Osteocyte (in vitro differentiated cells): Measurements from ENCODE around the gene TMEM44. TPM values are rescaled to one million over a fixed set of nuclear protein-coding genes. Genes with fewer than 3 reads are reported as not detected.

Experiments used
- DNase-seq: peaks from one replicate; pipeline ENCODE4 v3.0.0; 2021; ENCODE audit warnings: mixed read lengths; ENCODE audit not compliant: unreplicated experiment; ENCODE audit errors: extremely low spot score
- H3K27ac Mint-ChIP-seq: one replicate; pipeline ENCODE4 v1.8.0; 2021; ENCODE audit warnings: mild to moderate bottlenecking, mixed read lengths; ENCODE audit not compliant: unreplicated experiment
- H3K27me3 Mint-ChIP-seq: one replicate; pipeline ENCODE4 v1.8.0; 2021; ENCODE audit warnings: mixed read lengths; ENCODE audit not compliant: unreplicated experiment
- H3K36me3 Mint-ChIP-seq: one replicate; pipeline ENCODE4 v1.8.0; 2021; ENCODE audit warnings: mixed read lengths; ENCODE audit not compliant: unreplicated experiment
- H3K4me1 Mint-ChIP-seq: one replicate; pipeline ENCODE4 v1.8.0; 2021; ENCODE audit warnings: mixed read lengths; ENCODE audit not compliant: unreplicated experiment
- H3K4me3 Mint-ChIP-seq: one replicate; pipeline ENCODE4 v1.8.0; 2021; ENCODE audit warnings: mild to moderate bottlenecking, moderate library complexity, mixed read lengths; ENCODE audit not compliant: unreplicated experiment
- H3K9me3 Mint-ChIP-seq: one replicate; pipeline ENCODE4 v1.8.0; 2021; ENCODE audit warnings: mixed read lengths; ENCODE audit not compliant: unreplicated experiment
- total RNA-seq: library from RNA; stranded (reverse); gene quantifications from 2 replicates; pipeline ENCODE4 v1.2.1, GENCODE V29; 2021
- TF ChIP-seq, protein P1 (sequence below): fragments of 200-600 bp; sonication (generic); IDR thresholded peaks from 2 replicates; pipeline ENCODE4 v1.5.0; 2021; ENCODE audit warnings: antibody characterized with exemption, mild to moderate bottlenecking, moderate library complexity

TMEM44 gene
- total RNA-seq, 1 donor from 2014 or later: 27.9 TPM

DNA sequence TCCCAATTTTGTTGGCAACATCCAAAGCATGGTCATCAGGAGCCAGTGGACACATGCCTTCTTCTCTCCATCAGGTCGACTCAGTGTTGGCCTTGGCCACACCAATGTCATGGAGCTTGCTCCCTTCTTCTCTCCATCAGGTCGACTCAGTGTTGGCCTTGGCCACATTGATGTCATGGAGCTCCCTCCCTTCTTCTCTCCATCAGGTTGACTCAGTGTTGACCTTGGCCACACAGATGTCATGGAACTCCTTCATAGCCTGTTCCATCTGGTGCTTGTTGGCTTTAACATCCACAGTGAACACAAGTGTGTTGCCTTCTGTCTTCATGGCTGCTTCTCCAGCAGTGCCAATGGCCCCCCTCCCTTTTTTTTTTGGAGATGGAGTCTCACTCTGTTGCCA lies 70.2 kb downstream of the TMEM44 start:
- Mint-ChIP-seq H3K4me3 (no peak overlapping the region), H3K27me3 (no peaks in the 10 kb centered on the region), H3K36me3 (no peaks in the 10 kb centered on the region), H3K9me3 (no peaks in the 10 kb centered on the region), H3K27ac (no peak overlapping the region), H3K4me1 (peaks cover 21% of the 10 kb centered on the region)
- TF ChIP-seq, protein P1, sequence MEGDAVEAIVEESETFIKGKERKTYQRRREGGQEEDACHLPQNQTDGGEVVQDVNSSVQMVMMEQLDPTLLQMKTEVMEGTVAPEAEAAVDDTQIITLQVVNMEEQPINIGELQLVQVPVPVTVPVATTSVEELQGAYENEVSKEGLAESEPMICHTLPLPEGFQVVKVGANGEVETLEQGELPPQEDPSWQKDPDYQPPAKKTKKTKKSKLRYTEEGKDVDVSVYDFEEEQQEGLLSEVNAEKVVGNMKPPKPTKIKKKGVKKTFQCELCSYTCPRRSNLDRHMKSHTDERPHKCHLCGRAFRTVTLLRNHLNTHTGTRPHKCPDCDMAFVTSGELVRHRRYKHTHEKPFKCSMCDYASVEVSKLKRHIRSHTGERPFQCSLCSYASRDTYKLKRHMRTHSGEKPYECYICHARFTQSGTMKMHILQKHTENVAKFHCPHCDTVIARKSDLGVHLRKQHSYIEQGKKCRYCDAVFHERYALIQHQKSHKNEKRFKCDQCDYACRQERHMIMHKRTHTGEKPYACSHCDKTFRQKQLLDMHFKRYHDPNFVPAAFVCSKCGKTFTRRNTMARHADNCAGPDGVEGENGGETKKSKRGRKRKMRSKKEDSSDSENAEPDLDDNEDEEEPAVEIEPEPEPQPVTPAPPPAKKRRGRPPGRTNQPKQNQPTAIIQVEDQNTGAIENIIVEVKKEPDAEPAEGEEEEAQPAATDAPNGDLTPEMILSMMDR: no peak
- no peak for DNase-seq

DNA sequence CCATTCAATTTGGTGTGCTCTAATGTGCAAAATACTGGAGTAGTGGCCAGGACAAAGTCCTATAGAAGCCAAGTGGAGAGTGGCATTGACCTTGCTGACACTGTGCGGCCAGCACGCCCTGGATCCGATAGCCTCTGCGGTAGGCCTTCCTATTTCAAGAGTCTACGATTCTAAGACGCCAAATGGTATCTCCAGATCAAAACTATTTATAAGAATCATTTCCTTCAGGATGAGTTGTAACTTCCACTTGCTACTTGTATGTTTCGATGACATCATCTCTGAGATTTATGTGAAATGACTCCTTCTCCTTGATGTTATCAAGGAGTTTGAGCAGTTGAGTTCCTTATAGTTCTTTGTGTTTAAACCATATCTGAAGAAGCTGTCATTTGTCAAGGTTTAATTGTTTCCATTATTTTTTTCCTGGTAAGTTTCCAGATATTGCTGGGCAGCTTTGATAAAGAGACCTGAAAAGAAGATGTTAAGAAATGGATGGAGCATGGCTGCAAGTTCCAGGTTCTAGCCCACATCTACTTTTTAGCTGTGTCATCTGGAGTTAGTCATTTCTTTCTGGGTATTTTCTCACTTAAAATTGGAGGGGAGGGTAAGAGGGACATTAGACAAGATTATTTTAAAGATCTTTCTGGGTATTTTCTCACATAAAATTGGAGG lies 71.8 kb downstream of the TMEM44 start:
- H3K27ac Mint-ChIP-seq: no peak overlapping the region
- no peaks in the 10 kb centered on the region for H3K9me3 Mint-ChIP-seq
- no peak overlapping the region for H3K4me3 Mint-ChIP-seq
- H3K27me3 Mint-ChIP-seq: no peaks in the 10 kb centered on the region
- peaks cover 18% of the 10 kb centered on the region for H3K4me1 Mint-ChIP-seq
- DNase-seq: no peak
- no peaks in the 10 kb centered on the region for H3K36me3 Mint-ChIP-seq
- TF ChIP-seq, protein P1: no peak

DNA sequence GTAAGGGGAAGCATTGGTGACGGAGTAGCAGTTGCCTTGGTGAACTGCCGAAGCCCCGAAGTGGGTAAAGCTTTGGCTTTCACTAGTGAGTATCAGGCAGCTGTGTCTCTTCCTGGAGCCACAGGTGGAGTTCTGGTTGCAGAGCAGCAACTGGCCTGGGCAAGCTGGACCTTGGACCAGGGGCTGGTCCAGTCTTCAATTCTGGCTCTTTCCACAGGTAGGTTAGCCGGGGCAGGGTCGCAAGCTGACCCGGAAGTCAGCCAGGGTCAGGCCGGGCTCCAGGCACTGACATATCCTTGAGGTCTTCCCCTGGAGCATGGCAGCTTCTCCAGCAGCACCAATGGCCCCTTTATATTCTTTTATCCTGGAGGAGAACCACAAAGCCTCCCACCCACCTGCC lies 73.2 kb downstream of the TMEM44 start:
- DNase-seq: no peak
- TF ChIP-seq, protein P1: no peak
- Mint-ChIP-seq H3K4me3 (no peak overlapping the region), H3K4me1 (peaks cover 11% of the 10 kb centered on the region), H3K27ac (no peak overlapping the region), H3K27me3 (no peaks in the 10 kb centered on the region), H3K36me3 (no peaks in the 10 kb centered on the region), H3K9me3 (no peaks in the 10 kb centered on the region)

DNA sequence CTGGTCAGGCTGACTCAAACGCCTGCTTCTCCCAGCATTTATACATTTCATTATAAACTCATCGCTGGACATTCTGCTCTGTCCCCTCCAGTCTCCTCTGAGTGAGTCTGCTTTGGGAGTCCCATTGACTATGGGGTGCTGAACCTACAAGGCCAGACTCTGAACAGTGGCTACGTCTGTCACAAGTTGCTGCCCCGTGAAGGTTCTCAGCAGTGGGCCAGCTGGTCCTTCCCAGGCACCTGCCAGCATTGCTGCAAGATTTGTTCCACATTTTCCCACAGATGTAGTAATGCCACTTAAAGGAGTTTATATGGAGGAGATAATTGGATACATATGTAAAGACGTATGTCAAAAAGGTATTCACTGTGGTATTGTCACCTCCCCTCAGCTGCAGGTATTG lies 73.7 kb downstream of the TMEM44 start:
- H3K36me3 Mint-ChIP-seq: no peaks in the 10 kb centered on the region
- DNase-seq: no peak
- H3K4me3 Mint-ChIP-seq: no peak overlapping the region
- TF ChIP-seq, protein P1: no peak
- no peaks in the 10 kb centered on the region for H3K9me3 Mint-ChIP-seq
- no peaks in the 10 kb centered on the region for H3K27me3 Mint-ChIP-seq
- H3K27ac Mint-ChIP-seq: no peak overlapping the region
- H3K4me1 Mint-ChIP-seq: peaks cover 9% of the 10 kb centered on the region

DNA sequence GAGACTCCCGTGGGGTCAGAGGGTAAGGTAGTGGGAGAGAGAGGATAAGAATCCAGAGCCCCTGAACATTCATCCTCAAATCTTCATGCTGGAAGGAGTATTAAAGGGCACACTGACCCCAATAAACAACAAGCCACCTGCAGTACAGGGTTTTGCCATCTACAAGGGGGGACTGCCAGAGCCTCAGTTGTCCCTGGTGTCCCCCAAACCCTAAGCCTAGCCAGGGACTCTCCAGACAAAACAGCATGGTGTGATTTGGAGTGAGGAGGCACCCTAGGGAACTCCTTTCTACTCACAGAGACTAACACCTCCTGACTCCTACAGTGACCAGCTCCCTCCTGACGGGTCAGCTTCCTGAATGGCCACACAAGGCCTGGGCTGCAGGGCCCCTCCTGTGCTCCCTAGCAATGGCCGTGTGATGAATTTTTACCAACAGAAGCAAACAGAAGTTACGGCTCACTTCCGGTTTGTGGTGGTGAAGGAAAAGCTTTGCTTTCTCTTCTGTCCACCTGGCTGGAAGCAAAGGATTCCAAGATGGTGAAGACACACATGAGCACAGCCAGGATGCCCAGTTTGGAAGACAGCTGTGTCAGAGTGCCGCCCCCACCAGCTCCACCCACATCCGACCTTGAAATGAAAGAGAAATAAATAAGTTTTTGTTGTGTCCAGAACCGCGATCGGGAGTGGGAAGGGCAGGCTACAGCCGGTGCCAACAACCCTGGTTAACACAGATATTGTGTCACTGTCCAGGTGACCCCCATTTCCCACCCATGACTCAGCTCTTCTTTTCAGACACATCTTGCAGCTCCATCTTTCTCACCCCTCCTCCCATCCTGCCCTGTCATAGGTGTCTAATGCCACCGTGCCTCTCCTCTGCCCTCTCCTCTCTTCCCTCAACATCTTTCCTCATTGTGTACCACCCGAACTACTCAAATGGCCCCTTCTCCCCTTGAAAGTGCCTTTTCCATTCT lies 76.8 kb downstream of the TMEM44 start:
- Mint-ChIP-seq H3K27ac (no peak overlapping the region), H3K4me1 (peaks cover 11% of the 10 kb centered on the region), H3K27me3 (no peaks in the 10 kb centered on the region), H3K36me3 (no peaks in the 10 kb centered on the region), H3K9me3 (no peaks in the 10 kb centered on the region), H3K4me3 (no peak overlapping the region)
- TF ChIP-seq, protein P1: no peak
- no peak for DNase-seq
